ENCODE data around the gene FAM117A.
A peak's percentile ranks its signal among the peaks of the same experiment; 100 is the strongest.

FAM117A gene, protein sequence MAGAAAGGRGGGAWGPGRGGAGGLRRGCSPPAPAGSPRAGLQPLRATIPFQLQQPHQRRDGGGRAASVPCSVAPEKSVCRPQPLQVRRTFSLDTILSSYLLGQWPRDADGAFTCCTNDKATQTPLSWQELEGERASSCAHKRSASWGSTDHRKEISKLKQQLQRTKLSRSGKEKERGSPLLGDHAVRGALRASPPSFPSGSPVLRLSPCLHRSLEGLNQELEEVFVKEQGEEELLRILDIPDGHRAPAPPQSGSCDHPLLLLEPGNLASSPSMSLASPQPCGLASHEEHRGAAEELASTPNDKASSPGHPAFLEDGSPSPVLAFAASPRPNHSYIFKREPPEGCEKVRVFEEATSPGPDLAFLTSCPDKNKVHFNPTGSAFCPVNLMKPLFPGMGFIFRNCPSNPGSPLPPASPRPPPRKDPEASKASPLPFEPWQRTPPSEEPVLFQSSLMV

DNA sequence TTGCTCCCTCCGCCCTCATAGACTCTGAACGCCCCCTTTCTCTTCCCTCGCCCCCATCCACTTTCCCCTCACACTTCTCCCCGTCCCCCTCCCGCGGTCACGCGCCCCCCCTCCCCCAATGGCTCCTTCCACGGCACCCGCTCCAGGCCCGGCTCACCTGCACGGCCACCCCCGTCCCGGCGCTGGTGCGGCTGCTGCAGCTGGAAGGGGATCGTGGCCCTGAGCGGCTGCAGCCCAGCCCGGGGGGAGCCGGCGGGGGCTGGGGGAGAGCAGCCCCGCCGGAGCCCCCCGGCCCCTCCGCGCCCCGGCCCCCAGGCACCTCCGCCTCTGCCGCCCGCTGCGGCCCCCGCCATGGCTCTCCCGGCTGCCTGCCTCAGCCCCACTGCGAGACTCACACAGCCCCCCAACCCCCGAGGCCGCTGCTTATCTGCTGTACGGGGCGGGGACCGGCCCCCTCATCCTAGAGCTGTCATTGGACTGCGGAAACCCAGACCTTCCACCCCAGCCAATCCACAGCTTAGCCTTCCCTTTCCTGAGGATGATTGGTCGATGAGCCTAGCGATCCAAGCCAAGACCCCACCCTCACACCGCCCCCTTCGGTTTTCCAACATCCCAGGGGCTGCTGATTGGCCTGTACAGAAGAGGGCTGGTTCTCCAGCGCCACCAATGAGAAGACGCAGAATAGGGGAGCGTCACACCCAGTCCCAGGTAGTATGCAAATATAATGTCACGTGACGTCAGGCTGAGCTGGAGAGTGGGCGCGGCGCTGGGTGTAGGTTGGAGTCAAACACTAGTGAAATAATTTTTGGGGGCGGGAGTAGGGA is at the start of gene FAM117A:
Gene FAM117A, minus strand, starts transcription at position 397 of the 824 bp plus-strand sequence. Its CDS starts 44 bp downstream, at position 353.
- Histone ChIP-seq H3K27me3 (ENCODE audit: control insufficient read depth, insufficient read depth, low read length) (peaks cover 13% of the 10 kb centered on the region), H3K4me1 (ENCODE audit: control insufficient read depth, insufficient read depth, low read length) (no peaks in the 10 kb centered on the region), H3K9me3 (ENCODE audit: control insufficient read depth, insufficient read depth, low read length) (no peaks in the 10 kb centered on the region), H3K36me3 (ENCODE audit: control insufficient read depth, insufficient read depth, low read length) (no peaks in the 10 kb centered on the region), H3K9ac (ENCODE audit: low read depth, low read length) (peak within 1 kb of the TSS; percentile 62), H3K4me3 (ENCODE audit: low read depth, low read length) (peak within 1 kb of the TSS; percentile 94)

DNA sequence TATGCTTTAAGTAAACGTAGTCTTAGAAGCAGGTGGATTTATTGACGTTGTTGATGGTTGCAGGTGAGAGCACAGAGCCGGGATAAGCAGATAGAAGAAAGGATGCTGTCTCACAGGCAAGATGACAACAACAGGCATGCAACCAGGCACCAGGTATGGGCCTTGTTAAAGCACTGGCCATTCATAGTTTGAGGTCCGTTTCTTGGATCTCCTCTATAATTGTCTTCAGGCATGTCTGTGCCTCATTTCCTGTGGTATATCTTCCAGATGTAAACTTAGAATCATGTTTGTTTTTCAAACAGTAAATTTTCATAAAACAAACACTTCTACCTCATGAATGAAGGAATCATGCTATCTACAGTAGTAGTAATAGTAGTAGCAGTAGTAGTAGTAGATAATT is 45.1 kb upstream of the FAM117A start:
- Histone ChIP-seq H3K4me3 (ENCODE audit: low read depth, low read length) (no peak overlapping the region), H3K27me3 (ENCODE audit: control insufficient read depth, insufficient read depth, low read length) (no peaks in the 10 kb centered on the region), H3K9ac (ENCODE audit: low read depth, low read length) (no peak overlapping the region), H3K36me3 (ENCODE audit: control insufficient read depth, insufficient read depth, low read length) (no peaks in the 10 kb centered on the region), H3K4me1 (ENCODE audit: control insufficient read depth, insufficient read depth, low read length) (peaks cover 8% of the 10 kb centered on the region), H3K9me3 (ENCODE audit: control insufficient read depth, insufficient read depth, low read length) (no peaks in the 10 kb centered on the region)

DNA sequence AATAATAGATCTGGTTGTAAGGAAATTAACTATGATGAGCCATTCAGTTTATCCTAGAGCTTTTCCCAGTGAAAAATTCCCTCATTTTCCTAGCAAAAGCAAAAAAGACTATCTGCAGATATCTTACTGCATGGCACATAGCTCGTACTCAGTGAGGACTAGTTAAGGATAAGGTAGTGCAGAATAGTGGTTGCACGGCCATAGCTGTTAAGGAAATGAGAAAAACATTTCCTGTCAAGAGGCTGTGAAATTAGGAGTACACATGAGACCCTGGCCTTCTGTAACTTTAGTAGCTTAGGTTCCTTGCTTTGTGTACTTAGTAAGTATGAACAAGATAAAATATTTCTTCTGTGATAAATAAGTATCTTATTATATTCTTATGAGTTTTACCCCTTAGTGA is 34.8 kb upstream of the FAM117A start:
- no peaks in the 10 kb centered on the region for H3K9me3 ChIP-seq (ENCODE audit: control insufficient read depth, insufficient read depth, low read length)
- H3K9ac ChIP-seq (ENCODE audit: low read depth, low read length), result no peak overlapping the region
- H3K27me3 ChIP-seq (ENCODE audit: control insufficient read depth, insufficient read depth, low read length), result no peaks in the 10 kb centered on the region
- no peaks in the 10 kb centered on the region for H3K4me1 ChIP-seq (ENCODE audit: control insufficient read depth, insufficient read depth, low read length)
- H3K4me3 ChIP-seq (ENCODE audit: low read depth, low read length), result no peak overlapping the region
- peaks cover 19% of the 10 kb centered on the region for H3K36me3 ChIP-seq (ENCODE audit: control insufficient read depth, insufficient read depth, low read length)

DNA sequence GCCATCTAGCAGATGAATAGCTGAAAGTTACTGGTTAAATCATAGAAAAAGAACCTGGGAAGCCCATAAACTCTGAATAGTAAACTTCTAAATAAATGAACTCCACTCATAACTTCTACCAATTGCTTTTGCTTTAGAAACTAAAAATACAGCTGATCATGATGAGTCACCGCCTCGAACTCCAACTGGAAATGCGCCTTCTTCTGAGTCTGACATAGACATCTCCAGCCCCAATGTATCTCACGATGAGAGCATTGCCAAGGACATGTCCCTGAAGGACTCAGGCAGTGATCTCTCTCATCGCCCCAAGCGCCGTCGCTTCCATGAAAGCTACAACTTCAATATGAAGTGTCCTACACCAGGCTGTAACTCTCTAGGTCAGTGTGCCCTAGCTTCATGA is 34.3 kb upstream of the FAM117A start:
- no peaks in the 10 kb centered on the region for H3K27me3 ChIP-seq (ENCODE audit: control insufficient read depth, insufficient read depth, low read length)
- H3K9me3 ChIP-seq (ENCODE audit: control insufficient read depth, insufficient read depth, low read length), result no peaks in the 10 kb centered on the region
- H3K36me3 ChIP-seq (ENCODE audit: control insufficient read depth, insufficient read depth, low read length), result peaks cover 24% of the 10 kb centered on the region
- no peak overlapping the region for H3K4me3 ChIP-seq (ENCODE audit: low read depth, low read length)
- no peak overlapping the region for H3K9ac ChIP-seq (ENCODE audit: low read depth, low read length)
- H3K4me1 ChIP-seq (ENCODE audit: control insufficient read depth, insufficient read depth, low read length), result no peaks in the 10 kb centered on the region

DNA sequence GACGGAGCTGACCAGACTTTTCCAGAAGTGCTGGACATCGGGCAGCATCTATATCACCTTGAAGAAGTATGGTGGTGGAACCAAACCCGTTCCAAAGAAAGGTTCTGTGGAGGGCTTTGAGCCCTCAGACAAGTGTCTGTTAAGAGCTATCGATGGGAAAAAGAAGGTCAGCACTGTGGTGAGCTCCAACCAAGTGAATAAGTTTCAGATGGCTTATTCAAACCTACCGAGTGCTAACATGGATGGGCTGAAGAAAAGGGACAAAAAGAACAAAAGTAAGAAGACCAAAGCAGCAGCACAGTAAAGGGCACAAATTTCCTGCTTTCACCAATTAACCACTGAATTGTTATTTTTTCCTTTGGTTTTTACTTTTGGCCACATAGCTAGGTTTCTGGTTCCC is 31.4 kb upstream of the FAM117A start:
- no peak overlapping the region for H3K9ac ChIP-seq (ENCODE audit: low read depth, low read length)
- H3K27me3 ChIP-seq (ENCODE audit: control insufficient read depth, insufficient read depth, low read length), result no peaks in the 10 kb centered on the region
- no peaks in the 10 kb centered on the region for H3K9me3 ChIP-seq (ENCODE audit: control insufficient read depth, insufficient read depth, low read length)
- no peaks in the 10 kb centered on the region for H3K4me1 ChIP-seq (ENCODE audit: control insufficient read depth, insufficient read depth, low read length)
- peaks cover 34% of the 10 kb centered on the region for H3K36me3 ChIP-seq (ENCODE audit: control insufficient read depth, insufficient read depth, low read length)
- no peak overlapping the region for H3K4me3 ChIP-seq (ENCODE audit: low read depth, low read length)

DNA sequence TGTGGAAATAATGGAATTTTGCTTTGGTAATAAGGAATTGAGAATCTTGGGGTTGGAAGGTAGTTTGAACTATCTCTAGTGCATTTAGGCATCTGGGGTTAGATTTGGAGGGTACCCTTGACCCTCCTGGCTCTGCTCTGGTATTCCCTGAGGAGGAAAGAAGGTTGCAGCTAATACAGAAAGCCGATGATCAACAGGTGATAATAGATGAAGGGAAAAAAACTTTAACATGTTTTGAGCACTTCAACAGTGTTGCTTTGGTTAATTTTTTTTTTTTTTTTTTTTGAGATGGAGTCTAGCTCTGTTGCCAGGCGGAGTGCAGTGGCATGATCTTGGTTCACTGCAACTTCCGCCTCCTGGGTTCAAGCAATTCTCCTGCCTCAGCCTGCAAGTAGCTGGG is 29.4 kb upstream of the FAM117A start:
- Histone ChIP-seq H3K27me3 (ENCODE audit: control insufficient read depth, insufficient read depth, low read length) (no peaks in the 10 kb centered on the region), H3K9me3 (ENCODE audit: control insufficient read depth, insufficient read depth, low read length) (no peaks in the 10 kb centered on the region), H3K4me1 (ENCODE audit: control insufficient read depth, insufficient read depth, low read length) (peaks cover 3% of the 10 kb centered on the region), H3K36me3 (ENCODE audit: control insufficient read depth, insufficient read depth, low read length) (peaks cover 23% of the 10 kb centered on the region), H3K9ac (ENCODE audit: low read depth, low read length) (no peak overlapping the region), H3K4me3 (ENCODE audit: low read depth, low read length) (no peak overlapping the region)

DNA sequence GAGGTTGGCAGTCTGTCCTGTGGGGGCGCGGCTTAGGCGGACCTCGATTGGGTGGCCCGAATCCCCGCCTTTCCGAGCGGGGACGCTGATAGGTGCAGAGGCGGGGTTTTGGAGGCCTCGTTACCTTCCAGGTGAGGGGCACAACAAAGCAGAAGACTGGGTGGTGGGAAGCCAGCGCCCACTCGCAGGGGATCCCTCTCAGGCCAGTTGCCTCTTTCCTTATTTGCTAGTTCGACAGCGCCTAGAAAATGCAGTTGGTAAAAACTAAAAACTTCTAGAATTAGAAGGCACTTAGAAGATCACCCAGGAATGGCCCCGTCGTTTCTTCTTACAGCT is 25.3 kb upstream of the FAM117A start:
- Histone ChIP-seq H3K36me3 (ENCODE audit: control insufficient read depth, insufficient read depth, low read length) (peaks cover 15% of the 10 kb centered on the region), H3K4me3 (ENCODE audit: low read depth, low read length) (peak overlapping the region; percentile 59), H3K9me3 (ENCODE audit: control insufficient read depth, insufficient read depth, low read length) (no peaks in the 10 kb centered on the region), H3K27me3 (ENCODE audit: control insufficient read depth, insufficient read depth, low read length) (no peaks in the 10 kb centered on the region), H3K4me1 (ENCODE audit: control insufficient read depth, insufficient read depth, low read length) (peaks cover 3% of the 10 kb centered on the region), H3K9ac (ENCODE audit: low read depth, low read length) (no peak overlapping the region)

DNA sequence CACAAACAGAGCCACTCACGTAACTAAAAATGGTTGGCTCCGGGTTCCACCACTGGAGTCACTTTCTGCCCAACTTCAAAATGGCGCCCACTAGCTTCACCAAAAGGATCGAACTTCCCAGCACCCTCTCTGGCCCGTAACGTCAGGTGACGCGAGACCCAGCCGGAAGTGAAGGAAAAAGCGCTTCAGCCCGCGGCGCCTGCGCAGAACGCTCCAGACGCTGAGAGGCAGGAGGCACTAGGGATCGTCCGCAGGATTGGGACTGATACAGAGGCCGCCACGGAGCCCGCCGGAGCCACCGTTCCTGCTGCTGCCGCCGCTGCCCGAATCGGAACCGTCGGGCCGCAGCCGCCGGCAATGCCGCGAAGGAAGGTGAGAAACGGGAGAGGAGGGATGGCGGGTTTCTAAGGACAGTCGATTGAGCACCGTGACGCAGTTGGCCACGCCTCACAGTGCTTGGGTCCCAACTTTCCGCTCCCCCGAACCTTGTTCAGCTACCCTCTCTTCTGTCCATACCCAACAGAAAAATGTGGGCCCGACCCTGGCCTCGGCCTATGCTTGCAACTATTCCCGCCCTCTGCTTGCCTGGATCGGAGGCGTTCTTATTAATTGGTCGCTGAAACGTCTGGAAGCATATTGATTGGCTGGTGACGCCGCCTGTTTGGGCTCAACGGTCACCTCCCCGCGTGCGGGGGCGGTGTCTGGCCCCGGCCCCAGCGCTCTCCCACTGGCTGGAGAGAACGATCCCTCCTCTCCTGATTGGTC is 24.7 kb upstream of the FAM117A start, which contains the start of gene KAT7:
Gene KAT7, plus strand, starts transcription at position 204 of the 765 bp plus-strand sequence. Its CDS starts 154 bp downstream, at position 358.
- Histone ChIP-seq H3K4me1 (ENCODE audit: control insufficient read depth, insufficient read depth, low read length) (peaks cover 3% of the 10 kb centered on the region), H3K27me3 (ENCODE audit: control insufficient read depth, insufficient read depth, low read length) (no peaks in the 10 kb centered on the region), H3K36me3 (ENCODE audit: control insufficient read depth, insufficient read depth, low read length) (peaks cover 15% of the 10 kb centered on the region), H3K9ac (ENCODE audit: low read depth, low read length) (peak within 1 kb of the TSS; percentile 98), H3K9me3 (ENCODE audit: control insufficient read depth, insufficient read depth, low read length) (no peaks in the 10 kb centered on the region), H3K4me3 (ENCODE audit: low read depth, low read length) (peak within 1 kb of the TSS; percentile 96)

DNA sequence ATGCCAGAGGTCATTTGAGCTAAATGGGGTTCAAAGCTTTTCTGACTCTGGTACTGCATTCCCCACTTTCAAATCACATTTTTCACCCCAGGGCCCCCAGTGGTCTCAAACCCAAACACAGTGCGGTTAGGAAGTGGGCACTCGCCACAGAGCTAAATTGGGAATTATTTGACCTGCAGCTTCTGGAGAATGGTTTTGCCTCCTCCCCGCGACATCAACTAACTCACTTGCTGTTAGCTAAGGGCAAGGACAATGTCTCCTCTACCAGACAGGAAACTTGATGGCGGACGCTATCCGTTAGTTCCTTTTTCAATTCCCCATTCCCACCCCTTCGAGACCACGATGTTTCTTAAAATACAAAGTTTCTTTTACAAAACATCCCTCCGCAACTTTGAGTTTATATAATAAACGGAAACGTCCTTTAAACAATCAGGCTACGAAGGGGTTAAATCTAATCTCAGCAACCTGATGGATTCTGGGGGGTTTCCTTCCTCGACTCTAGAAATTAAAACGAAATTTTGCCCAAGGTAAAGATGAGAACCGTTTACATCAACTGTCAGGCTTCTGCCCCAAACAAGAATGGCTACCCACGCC is 24.1 kb upstream of the FAM117A start:
- H3K9me3 ChIP-seq (ENCODE audit: control insufficient read depth, insufficient read depth, low read length), result no peaks in the 10 kb centered on the region
- H3K36me3 ChIP-seq (ENCODE audit: control insufficient read depth, insufficient read depth, low read length), result peaks cover 10% of the 10 kb centered on the region
- H3K27me3 ChIP-seq (ENCODE audit: control insufficient read depth, insufficient read depth, low read length), result peaks cover 2% of the 10 kb centered on the region
- H3K9ac ChIP-seq (ENCODE audit: low read depth, low read length), result peak overlapping the region; percentile 56
- peak overlapping the region; percentile 96 for H3K4me3 ChIP-seq (ENCODE audit: low read depth, low read length)
- H3K4me1 ChIP-seq (ENCODE audit: control insufficient read depth, insufficient read depth, low read length), result peaks cover 3% of the 10 kb centered on the region

DNA sequence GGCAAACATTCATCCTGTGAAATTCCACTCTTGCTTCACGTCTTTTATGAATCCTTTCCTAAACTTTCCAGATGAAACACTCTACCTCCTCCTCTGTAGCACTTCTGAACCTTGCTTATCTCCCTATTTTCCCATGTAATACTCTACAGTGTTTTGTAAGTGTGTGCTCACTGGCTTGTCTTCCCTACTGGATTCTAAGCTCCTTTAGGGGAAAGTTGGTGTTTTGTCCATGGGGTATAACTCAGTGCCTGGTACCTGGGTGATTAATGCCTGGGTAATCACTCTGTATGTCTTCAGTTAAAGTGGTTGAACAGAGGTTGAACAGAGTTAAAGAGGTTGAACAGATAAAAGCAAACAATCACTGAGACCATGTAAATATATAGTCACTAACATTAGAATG is 20.7 kb upstream of the FAM117A start:
- H3K27me3 ChIP-seq (ENCODE audit: control insufficient read depth, insufficient read depth, low read length), result peaks cover 2% of the 10 kb centered on the region
- H3K36me3 ChIP-seq (ENCODE audit: control insufficient read depth, insufficient read depth, low read length), result no peaks in the 10 kb centered on the region
- no peaks in the 10 kb centered on the region for H3K9me3 ChIP-seq (ENCODE audit: control insufficient read depth, insufficient read depth, low read length)
- no peak overlapping the region for H3K9ac ChIP-seq (ENCODE audit: low read depth, low read length)
- H3K4me1 ChIP-seq (ENCODE audit: control insufficient read depth, insufficient read depth, low read length), result peaks cover 3% of the 10 kb centered on the region
- no peak overlapping the region for H3K4me3 ChIP-seq (ENCODE audit: low read depth, low read length)

DNA sequence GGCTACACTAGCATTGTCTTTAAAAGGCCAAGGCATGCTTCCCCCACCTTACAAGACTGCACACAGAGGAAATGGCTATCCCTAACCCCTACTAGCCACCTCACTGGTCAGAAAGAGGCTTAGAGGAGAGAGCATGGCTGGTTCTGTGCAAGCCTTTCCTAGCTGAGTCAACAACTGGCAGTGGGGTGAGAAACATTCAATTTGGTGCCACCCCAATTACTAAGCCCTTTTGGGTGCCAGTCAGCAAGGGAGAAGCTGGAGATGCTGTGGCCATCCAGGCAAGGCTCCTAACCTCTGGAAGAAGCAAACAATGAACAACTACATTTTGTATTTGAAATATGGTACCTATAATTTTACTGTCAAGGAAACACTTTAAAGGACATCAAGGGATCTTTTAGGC is 19.9 kb upstream of the FAM117A start:
- Histone ChIP-seq H3K9ac (ENCODE audit: low read depth, low read length) (no peak overlapping the region), H3K4me1 (ENCODE audit: control insufficient read depth, insufficient read depth, low read length) (no peaks in the 10 kb centered on the region), H3K27me3 (ENCODE audit: control insufficient read depth, insufficient read depth, low read length) (peaks cover 2% of the 10 kb centered on the region), H3K9me3 (ENCODE audit: control insufficient read depth, insufficient read depth, low read length) (no peaks in the 10 kb centered on the region), H3K36me3 (ENCODE audit: control insufficient read depth, insufficient read depth, low read length) (no peaks in the 10 kb centered on the region), H3K4me3 (ENCODE audit: low read depth, low read length) (no peak overlapping the region)
